ENCODE results near the gene ZGRF1.
"Not testable (repeated sequence)": the region's sequence is repeated elsewhere in the genome, so short reads cannot be mapped to it uniquely, and the experiment has no call there.

GRCh38 chr4:112612814-112613213 is 23.9 kb downstream of the ZGRF1 start:
- TF ChIP-seq, protein P1, sequence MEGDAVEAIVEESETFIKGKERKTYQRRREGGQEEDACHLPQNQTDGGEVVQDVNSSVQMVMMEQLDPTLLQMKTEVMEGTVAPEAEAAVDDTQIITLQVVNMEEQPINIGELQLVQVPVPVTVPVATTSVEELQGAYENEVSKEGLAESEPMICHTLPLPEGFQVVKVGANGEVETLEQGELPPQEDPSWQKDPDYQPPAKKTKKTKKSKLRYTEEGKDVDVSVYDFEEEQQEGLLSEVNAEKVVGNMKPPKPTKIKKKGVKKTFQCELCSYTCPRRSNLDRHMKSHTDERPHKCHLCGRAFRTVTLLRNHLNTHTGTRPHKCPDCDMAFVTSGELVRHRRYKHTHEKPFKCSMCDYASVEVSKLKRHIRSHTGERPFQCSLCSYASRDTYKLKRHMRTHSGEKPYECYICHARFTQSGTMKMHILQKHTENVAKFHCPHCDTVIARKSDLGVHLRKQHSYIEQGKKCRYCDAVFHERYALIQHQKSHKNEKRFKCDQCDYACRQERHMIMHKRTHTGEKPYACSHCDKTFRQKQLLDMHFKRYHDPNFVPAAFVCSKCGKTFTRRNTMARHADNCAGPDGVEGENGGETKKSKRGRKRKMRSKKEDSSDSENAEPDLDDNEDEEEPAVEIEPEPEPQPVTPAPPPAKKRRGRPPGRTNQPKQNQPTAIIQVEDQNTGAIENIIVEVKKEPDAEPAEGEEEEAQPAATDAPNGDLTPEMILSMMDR (IDR thresholded peaks at IDR 0.05), result not testable (repeated sequence)
- TF ChIP-seq EP300 (IDR thresholded peaks at IDR 0.05), result not testable (repeated sequence)
